CMK (cell line): ENCODE data around the gene NELFCD.
"Not testable (repeated sequence)": the region's sequence is repeated elsewhere in the genome, so short reads cannot be mapped to it uniquely, and the experiment has no call there.

ENCODE experiments used
- DNase-seq: peaks from one replicate; pipeline ENCODE4 v3.0.0-alpha.2; 2010; ENCODE audit warnings: low read depth

NELFCD gene

DNA sequence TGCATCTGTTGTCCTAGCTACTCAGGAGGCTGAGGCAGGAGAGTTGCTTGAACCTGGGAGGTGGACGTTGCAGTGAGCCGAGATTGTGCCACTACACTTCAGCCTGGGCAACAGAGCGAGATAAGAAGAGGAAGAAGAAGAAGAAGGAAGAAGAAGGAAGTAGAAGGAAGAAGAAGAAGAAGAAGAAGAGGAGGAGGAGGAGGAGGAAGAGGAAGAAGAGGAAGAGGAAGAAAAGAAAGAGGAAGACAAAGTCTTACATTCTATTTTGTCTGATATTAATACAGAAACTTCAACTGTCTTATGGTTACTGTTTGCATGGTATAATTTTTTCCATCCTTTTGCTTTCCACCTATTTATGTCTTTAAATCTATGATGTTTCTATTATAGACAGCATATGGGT is 7.2 kb upstream of the NELFCD start:
- no peak for DNase-seq

DNA sequence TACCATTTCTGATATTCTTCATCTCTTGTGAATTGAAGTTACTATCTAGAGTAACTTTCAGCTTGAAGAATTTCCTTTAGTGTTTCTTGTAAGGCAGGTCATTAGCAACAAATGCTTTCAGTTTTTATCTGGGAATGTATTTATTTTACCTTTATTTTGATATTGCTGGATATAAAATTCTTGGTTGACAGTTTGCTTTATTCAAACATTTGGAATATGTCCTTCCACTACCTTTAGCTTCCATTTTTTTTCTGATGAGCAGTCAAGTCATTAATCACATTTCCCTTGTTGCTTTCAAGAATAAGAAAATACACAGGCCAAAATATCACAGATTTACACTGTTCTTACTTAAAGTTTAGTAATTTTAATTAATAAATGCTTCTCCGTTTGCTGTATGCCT is 5.7 kb upstream of the NELFCD start:
- no peak for DNase-seq

DNA sequence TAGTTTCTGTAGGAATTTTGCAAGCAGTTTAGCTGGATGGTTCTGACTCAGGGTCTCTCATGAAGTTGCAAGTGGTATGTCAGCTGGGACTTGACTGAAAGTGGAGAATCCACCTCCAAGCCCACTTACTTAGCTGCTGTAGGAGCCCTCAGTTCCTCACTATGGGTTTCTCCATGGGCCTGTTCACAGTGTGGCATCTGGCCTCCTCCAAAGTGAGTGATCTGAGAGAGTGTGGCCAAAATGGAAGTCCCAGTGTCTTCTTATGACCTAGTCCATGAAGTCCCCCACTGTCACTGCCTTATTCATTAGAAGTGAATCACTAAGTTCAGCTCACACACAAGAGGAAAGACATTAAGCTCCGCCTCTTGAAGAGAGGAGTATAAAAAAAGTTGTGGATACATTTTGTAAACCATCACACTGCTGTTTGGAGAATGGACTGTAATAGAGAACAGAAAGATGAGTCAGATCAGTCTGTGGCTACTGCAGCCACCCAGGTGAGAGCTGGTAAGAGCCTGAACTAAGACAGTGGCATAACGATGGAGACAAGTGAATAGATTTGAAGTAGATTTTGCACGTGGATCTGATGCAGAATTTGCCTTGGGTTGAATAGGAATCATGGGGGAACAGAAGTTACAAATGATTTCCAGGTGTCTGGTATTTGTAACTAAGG is 4.9 kb upstream of the NELFCD start:
- DNase-seq, result no peak

DNA sequence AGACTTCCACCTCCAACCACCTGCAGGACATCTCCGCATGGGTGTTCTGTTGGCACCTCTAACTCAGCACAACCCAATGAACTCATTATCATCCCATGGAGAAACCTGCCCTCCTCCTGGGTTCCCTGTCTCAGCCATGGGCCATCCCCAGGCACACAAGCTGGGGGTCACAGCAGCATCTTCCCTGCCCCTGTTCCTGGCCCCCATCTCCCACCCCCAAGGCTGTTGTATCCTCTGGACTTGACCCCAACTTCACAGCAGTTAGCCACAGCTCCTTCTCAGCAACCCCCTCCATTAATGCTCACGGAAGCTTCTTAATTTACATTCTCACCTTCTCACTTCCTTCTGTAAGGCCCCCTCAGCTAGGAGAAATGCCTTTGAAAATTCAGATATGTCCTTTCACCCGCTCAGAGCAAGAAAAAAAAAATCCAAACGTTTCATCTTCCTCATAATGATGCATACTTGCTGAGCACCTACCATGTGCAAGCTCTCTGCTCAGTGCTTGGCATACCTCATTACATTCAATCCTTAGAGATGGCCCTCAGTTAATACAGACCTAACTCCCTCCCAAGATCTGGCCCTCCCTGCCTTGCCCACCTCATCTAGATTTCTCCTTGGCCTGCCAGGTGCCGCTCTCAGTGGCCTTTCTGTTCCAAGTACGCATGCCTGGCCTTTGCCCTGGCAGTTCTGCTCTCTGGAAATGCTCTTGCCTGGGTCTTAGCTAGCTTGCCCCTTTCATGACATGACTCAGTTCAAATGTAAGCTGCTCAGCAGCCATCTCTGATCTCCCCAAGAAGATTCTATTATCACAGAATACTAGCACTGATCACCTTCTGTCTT is 2.5 kb upstream of the NELFCD start:
- no peak for DNase-seq

GRCh38 chr20:58981628-58982364 is 740 bp downstream of the NELFCD start:
- DNase-seq, result no peak

DNA sequence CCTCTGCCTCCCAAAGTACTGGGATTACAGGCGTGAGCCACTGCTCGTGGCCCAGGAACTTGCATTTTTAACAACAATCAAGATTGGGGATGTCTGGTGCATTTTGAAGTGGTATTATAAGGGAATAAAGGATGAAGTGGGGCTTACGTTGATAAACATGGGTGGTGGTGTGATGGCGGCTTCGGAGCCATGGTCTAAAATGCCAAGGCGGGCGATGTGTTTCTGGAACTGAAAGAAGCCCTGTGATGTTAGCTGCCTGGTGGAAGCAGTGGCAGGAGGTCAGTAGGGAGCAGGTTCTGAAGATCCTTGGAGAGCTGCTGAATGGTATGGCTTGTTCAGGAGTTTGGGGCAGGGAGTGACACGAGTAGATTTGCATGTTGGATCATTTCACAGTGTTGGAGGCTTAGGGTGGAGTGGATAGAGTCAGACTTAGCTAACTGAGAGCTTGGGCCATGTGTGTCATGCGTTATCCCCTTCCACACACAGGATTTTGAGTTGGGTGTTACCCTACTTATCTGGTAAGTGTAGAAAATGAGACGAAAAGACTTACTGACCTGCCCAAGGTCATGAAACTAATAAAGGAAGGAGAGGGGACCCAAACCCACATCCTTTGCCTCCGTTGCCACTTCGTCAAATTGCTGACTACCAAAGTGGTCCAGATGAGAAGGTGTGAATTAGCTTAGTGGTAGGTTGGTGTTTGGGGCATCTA is 1.5 kb downstream of the NELFCD start:
- no peak for DNase-seq

DNA sequence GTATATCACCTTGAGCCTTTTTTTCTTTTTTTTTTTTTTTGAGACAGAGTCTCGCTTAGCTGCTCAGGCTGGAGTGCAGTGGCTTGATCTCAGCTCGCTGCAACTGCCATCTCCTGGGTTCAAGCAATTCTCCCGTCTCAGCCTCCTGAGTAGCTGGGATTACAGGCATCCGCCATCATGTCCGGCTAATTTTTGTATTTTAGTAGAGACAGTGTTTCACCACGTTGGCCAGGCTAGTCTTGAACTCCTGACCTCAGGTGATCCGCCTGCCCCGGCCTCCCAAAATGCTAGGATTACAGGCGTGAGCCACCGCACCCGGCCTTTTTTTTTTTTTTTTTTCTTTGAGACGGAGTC is 2.0 kb downstream of the NELFCD start:
- not testable (repeated sequence) for DNase-seq

- no peak for DNase-seq
Measured at GRCh38 chr20:58984691-58985090, 3.6 kb downstream of the NELFCD start.

DNA sequence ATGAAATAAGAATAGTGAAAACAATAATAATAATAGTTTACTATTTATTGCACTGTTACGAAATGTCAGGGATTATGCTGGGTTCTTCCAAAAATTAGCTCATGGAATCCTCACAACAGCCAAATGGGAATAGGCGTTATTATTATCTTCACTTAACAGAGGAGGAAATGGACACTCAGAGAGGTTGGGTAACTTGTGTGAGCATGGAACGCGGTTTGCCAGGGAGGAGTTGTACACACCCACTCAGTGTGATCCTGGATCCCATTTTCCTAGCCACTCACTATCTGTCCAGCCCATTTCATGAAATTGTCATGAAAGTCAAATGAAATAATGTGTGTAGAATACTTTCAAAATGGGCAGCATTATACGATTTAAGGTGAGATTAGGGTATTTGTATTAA is 4.6 kb downstream of the NELFCD start:
- no peak for DNase-seq

DNA sequence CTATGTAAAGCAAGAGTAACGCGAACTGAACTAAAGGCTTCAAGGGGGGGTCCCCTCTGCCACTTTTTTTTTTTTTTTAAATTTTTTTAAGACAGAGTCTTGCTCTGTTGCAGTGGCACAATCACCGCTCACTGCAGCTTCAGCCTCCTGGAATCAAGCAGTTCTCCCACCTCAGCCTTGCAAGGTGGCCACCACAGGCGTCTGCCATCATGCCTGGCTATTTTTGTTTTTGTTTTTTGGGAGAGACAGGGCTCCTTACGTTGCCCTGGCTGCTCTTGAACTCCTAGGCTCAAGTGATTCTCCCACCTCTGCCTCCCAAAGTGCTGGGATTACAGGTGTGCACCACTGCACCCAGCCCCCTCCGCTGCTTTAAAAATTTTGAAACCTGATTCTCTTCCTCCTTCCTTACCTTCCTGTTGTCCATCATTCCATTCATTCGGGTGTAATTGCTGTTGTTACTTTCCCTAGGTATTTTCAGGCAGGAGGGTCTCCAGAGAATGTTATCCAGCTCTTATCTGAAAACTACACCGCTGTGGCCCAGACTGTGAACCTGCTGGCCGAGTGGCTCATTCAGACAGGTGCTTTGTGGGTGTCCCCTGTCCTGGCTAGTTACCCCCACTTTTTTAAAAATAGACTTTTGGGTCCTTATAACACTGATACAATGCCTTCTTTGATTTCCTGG is 5.4 kb downstream of the NELFCD start:
- DNase-seq, result no peak

DNA sequence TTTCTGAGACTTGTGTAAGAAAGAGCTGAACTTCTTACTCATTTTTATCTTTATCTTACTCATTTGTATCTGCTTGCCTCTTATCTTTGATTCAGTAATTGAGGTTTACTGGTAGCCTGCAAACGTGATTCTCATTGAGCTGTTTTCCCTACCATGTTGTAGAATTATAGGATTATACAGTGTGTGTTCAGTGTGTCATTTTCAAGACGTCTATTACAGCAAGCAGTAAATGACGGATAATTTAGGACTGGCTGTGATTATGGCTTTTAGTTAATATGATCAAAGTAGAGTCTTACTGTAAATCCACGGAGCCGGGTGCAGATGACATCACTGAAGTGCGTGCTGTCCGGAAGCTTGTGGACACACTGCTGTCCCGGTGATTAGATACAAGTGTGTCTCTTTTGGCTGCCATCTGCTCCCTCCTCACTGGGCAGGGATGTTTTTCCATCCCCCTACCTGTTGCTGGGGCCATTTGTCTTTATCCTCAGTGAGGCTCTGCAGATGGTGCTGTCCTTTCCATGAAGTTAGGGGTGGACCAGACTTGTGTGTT is 6.0 kb downstream of the NELFCD start:
- no peak for DNase-seq

DNA sequence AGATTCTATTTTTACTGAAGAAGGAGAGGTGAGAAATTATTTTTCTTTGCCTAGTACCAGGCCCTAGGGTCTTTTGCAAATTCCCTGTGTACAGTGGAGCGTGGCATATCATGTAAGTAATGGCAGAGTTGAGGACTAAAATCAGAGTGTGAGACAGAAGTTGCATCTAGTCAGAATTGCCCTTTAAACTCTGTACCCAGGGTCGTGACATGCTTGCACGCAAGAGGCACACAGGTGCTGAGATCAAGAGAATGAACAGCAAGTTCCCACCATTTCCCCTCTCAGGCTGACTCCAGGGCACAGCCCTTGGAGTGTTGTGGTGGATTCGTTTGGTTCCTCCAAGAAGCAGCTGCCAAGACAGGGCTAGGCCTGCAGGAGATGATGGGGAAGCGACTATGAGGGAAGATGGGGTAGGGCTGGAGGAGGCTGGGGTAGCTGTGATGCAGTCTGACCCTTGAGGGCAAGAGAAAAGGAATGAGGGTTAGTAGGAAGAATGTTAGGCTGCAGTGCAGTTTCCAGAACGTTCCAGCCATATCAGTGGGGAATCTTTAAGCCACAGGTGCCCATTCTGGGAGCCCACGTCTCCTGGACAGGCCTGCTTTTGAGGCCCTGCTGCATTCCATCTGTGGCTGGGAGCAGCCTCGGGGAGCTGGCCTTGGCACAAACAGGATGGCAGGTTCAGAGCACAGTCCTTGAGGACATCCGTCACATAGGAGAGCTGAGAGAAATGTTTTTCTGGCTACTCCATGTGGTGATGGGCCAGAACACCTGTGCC is 6.9 kb downstream of the NELFCD start:
- DNase-seq, result no peak

GRCh38 chr20:58988565-58988882 is 7.5 kb downstream of the NELFCD start:
- no peak for DNase-seq

DNA sequence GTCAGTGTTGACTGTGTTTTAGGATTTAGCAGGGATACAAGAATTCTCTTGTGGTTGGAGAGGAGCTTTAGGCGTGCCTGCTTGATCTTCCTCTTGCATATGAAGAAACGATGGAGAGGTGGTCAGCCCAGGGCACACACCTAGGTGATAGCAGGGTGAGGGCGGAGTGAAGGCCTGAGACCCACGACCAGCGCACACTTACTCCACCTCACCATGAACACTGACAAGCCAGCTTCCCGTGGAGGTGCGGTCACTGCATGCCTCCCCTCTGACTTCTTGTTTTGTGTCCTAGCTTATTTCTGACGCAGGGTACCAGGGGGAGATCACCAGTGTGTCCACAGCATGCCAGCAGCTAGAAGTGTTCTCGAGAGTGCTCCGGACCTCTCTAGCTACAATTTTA is 8.1 kb downstream of the NELFCD start:
- no peak for DNase-seq

DNA sequence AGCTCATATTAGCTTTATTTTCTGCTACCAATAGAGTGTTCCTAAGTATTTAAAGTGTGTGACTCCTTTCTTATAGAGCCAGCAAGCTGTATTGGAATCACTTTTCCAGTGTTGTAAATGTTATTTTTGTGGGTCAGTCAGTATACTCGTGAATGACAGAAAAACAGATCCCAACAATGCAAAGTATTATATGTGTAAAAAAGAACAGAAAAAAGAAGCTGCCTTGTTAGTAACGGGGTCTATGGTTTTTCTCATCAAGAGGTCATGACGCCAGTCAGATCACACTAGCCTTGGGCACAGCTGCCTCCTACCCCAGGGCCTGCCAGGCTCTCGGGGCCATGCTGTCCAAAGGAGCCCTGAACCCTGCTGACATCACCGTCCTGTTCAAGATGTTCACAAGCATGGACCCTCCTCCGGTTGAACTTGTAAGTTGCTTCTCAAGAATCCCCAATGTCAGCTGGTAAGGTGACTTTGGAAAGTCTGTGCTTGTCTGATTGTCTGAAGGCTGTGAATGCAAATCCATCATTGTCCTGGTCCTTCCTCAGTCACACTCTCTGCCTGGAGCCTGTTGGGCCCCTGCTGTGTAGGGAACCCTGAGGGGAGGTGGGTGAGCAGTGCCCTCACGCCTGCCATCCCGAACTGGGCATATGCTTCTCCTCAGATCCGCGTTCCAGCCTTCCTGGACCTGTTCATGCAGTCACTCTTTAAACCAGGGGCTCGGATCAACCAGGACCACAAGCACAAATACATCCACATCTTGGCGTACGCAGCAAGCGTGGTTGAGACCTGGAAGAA is 9.8 kb downstream of the NELFCD start:
- DNase-seq, result no peak

GRCh38 chr20:58991715-58992114 is 10.7 kb downstream of the NELFCD start:
- no peak for DNase-seq

DNA sequence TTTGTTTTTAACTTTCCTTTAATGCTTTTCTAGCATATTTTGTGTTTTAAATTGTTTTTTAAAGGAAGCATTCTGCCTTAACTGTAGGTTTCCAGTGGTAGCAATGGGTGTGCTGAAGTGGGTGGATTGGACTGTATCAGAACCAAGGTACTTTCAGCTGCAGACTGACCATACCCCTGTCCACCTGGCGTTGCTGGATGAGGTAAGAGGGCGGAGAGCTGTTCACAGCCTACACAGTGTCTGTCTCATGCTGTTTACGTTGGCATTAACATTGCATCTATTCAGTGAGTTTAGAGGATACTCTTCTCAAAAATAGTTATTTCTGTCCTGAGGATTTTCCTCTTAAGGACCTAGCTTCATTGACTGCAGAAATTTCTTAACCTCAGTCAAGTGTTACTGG is 11.9 kb downstream of the NELFCD start:
- DNase-seq, result no peak

- DNase-seq, result no peak
Measured at GRCh38 chr20:58993332-58994248, 12.5 kb downstream of the NELFCD start.
